HUES48 (cell line): Measurements from ENCODE around the gene NUP42.

ENCODE experiments used
- H3K27ac ChIP-seq: one replicate; pipeline ENCODE4 v1.7.0; 2013; ENCODE audit warnings: low read depth, low read length, inconsistent platforms
- H3K27me3 ChIP-seq: 2 replicates; pipeline ENCODE4 v1.6.1; 2013; ENCODE audit warnings: mild to moderate bottlenecking, low read length; ENCODE audit not compliant: control insufficient read depth, insufficient read depth
- H3K36me3 ChIP-seq: 2 replicates; pipeline ENCODE4 v1.6.1; 2013; ENCODE audit warnings: low read length; ENCODE audit not compliant: control insufficient read depth, insufficient read depth
- H3K4me1 ChIP-seq: 2 replicates; pipeline ENCODE4 v1.6.1; 2013; ENCODE audit warnings: mild to moderate bottlenecking, low read length; ENCODE audit not compliant: control insufficient read depth, insufficient read depth
- H3K4me3 ChIP-seq: 2 replicates; pipeline ENCODE4 v1.5.1; 2013; ENCODE audit warnings: mild to moderate bottlenecking, low read depth, low read length
- H3K9ac ChIP-seq: 2 replicates; pipeline ENCODE4 v1.6.1; 2013; ENCODE audit warnings: mild to moderate bottlenecking, low read depth, low read length, moderate library complexity
- H3K9me3 ChIP-seq: 2 replicates; pipeline ENCODE4 v1.6.1; 2013; ENCODE audit warnings: low read length; ENCODE audit not compliant: control insufficient read depth, insufficient read depth

Gene NUP42

GRCh38 chr7:23205577-23205908, 23.7 kb downstream of the NUP42 start:
- Histone ChIP-seq H3K36me3 (peaks cover 12% of the 10 kb centered on the region), H3K27ac (no peak overlapping the region), H3K4me3 (no peak overlapping the region)

DNA sequence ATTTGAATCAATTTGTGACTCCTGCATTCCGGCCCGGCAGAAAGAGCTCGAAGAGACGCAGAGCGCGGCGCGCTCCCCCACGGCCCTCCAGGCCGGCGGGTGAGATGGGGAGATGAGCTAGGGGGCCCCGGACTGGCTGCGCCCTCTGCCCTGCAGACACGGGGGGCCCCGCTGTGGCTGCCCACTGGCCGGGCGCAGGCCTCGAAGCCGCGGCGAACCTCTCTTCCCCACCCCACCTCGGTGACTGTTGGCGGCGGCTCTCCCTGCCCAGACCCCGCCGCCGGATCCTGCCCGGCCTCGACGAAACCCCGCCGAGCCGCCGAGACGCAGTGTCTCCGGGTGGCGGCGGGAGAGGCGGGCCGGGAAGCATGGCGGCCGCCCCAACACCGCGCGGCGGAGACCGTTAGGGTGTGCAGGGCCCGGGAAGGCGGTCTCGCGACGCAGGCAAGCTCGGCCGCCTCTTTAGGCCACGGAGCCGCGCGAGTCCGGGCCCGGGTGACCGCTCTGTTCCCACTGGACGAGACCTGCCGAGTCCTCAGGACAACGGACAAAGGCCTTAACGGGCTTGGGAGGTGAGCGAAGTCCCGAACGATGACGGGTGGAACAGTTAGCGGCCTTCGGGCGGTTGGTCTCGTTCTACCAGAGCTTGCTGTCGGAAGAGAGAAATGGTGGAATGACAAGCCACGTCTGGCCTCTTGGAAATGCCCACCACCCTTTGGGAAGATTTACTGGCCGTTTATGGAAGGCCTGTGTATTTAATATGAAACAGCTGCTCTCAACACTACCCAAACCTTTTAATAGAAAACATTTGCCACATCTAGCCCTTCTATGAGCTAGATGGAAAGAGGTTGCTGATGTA, 24.3 kb downstream of the NUP42 start:
- H3K36me3 ChIP-seq, result peaks cover 6% of the 10 kb centered on the region
- H3K9me3 ChIP-seq, result no peaks in the 10 kb centered on the region
- H3K4me1 ChIP-seq, result no peaks in the 10 kb centered on the region
- H3K27me3 ChIP-seq, result no peaks in the 10 kb centered on the region
- H3K4me3 ChIP-seq, result no peak overlapping the region
- no peak overlapping the region for H3K27ac ChIP-seq
- H3K9ac ChIP-seq, result no peak overlapping the region

More at GRCh38 chr7:23205577-23205908, 23.7 kb downstream of the NUP42 start:
- Histone ChIP-seq H3K4me1 (no peaks in the 10 kb centered on the region), H3K27me3 (no peaks in the 10 kb centered on the region), H3K9ac (no peak overlapping the region), H3K9me3 (no peaks in the 10 kb centered on the region)

GRCh38 chr7:23207021-23207420, 25.2 kb downstream of the NUP42 start:
- H3K27me3 ChIP-seq, result no peaks in the 10 kb centered on the region
- no peaks in the 10 kb centered on the region for H3K9me3 ChIP-seq
- no peak overlapping the region for H3K27ac ChIP-seq
- peaks cover 5% of the 10 kb centered on the region; the same call in 1 of the 2 replicates for H3K4me1 ChIP-seq
- no peak overlapping the region for H3K4me3 ChIP-seq
- H3K36me3 ChIP-seq, result no peaks in the 10 kb centered on the region
- no peak overlapping the region for H3K9ac ChIP-seq

DNA sequence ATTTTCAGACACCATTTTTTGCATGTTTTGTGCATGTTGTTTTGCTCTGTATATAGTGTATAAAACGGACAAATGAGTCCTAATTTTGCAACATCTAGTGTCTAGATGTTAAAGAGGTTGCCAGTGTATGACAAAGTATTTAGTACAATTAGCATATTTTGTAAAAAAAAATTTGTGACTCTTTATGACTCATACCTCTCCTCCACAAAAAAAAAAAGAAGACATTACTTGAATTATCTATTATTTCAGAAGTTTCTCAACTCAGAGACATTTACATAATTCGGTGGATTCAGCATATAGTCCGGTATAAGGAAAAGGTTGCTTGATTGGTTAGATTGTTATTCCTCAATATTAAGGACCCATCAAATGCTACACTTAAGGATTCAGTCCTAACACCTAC, 26.0 kb downstream of the NUP42 start:
- no peaks in the 10 kb centered on the region for H3K27me3 ChIP-seq
- H3K4me1 ChIP-seq, result peaks cover 7% of the 10 kb centered on the region; the same call in 1 of the 2 replicates
- H3K9me3 ChIP-seq, result no peaks in the 10 kb centered on the region
- no peak overlapping the region for H3K9ac ChIP-seq
- no peak overlapping the region for H3K4me3 ChIP-seq
- no peaks in the 10 kb centered on the region for H3K36me3 ChIP-seq
- H3K27ac ChIP-seq, result no peak overlapping the region

DNA sequence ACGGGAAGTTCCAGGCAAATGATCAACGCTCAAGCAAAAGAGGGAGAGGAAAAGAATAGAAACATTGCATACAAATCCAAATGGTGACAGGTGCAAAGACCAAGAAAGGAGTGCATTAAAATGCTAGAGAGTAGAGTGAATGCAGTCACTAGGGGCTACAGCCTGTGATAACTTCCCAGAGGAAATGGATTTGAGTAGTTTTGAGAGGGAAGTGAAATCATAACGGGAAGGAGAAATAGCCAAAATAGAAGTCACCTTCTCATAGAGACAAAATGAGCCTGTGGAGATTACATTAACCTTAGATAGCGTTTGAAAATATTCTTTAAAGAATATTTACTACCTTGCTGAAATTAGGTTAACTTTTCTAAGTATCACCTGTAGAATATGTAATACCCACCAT, 26.5 kb downstream of the NUP42 start:
- H3K27me3 ChIP-seq, result no peaks in the 10 kb centered on the region

GRCh38 chr7:23210506-23210905, 28.7 kb downstream of the NUP42 start:
- Histone ChIP-seq H3K27me3 (no peaks in the 10 kb centered on the region), H3K9ac (no peak overlapping the region), H3K4me1 (peaks cover 7% of the 10 kb centered on the region; the same call in 1 of the 2 replicates), H3K9me3 (no peaks in the 10 kb centered on the region), H3K27ac (no peak overlapping the region), H3K36me3 (no peaks in the 10 kb centered on the region), H3K4me3 (no peak overlapping the region)

More for the DNA sequence above, 26.5 kb downstream of the NUP42 start:
- Histone ChIP-seq H3K9me3 (no peaks in the 10 kb centered on the region), H3K27ac (no peak overlapping the region), H3K36me3 (no peaks in the 10 kb centered on the region), H3K4me3 (no peak overlapping the region), H3K9ac (no peak overlapping the region), H3K4me1 (peaks cover 7% of the 10 kb centered on the region; the same call in 1 of the 2 replicates)

DNA sequence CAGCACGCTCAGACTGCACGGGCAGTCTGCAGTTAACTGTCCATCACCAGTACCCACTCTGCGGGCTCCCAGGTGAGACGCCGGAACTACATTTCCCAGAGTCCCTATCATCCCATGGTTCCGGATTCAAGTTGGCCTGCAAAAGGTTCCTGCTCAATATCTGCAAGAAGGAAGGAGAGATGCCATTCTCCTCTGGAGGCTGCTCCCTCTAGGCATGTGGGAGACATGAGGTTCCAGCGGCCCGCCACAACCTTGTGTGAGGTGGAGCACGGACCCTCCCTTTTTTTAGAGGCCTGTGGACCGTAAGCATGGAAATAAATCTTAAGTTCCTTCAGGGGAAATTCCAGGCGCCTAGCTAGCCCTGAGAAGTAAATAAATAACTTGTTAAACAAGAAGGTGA, 29.7 kb downstream of the NUP42 start:
- H3K27ac ChIP-seq, result no peak overlapping the region
- H3K27me3 ChIP-seq, result no peaks in the 10 kb centered on the region
- no peak overlapping the region for H3K4me3 ChIP-seq

GRCh38 chr7:23212395-23212794, 30.5 kb downstream of the NUP42 start:
- Histone ChIP-seq H3K9me3 (no peaks in the 10 kb centered on the region), H3K4me3 (no peak overlapping the region), H3K27me3 (no peaks in the 10 kb centered on the region), H3K9ac (no peak overlapping the region), H3K4me1 (peaks cover 7% of the 10 kb centered on the region; the same call in 1 of the 2 replicates), H3K36me3 (no peaks in the 10 kb centered on the region), H3K27ac (no peak overlapping the region)

More for the DNA sequence above, 29.7 kb downstream of the NUP42 start:
- H3K9me3 ChIP-seq, result no peaks in the 10 kb centered on the region
- no peaks in the 10 kb centered on the region for H3K36me3 ChIP-seq
- no peak overlapping the region for H3K9ac ChIP-seq
- peaks cover 7% of the 10 kb centered on the region; the same call in 1 of the 2 replicates for H3K4me1 ChIP-seq

- Histone ChIP-seq H3K4me1 (peaks cover 7% of the 10 kb centered on the region; the same call in 1 of the 2 replicates), H3K27me3 (no peaks in the 10 kb centered on the region), H3K36me3 (no peaks in the 10 kb centered on the region), H3K4me3 (no peak overlapping the region), H3K9ac (no peak overlapping the region), H3K27ac (no peak overlapping the region), H3K9me3 (no peaks in the 10 kb centered on the region)
These were observed 31.0 kb downstream of the NUP42 start for GRCh38 chr7:23212841-23213240.

DNA sequence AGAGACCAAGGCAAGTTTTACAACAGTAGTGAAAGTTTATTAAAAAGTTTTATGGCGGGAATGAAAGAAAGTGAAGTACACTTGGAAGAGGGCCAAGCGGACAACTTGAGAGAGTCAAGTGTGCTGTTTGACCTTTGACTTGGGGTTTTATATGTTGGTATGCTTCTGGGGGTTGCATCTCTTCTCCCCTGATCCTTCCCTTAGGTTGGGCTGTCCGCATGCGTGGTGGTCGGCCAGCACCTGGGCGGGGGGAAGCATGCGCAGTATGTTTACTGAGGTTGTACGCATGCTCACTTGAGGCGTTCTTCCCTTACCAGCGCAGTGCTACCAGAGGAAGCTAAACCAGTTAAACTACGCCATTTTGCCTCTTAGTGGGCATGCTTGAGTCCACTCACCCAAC, 31.9 kb downstream of the NUP42 start:
- Histone ChIP-seq H3K4me3 (no peak overlapping the region), H3K4me1 (peaks cover 7% of the 10 kb centered on the region; the same call in 1 of the 2 replicates), H3K9me3 (no peaks in the 10 kb centered on the region), H3K27ac (no peak overlapping the region), H3K36me3 (no peaks in the 10 kb centered on the region), H3K27me3 (no peaks in the 10 kb centered on the region; the same call in 1 of the 2 replicates), H3K9ac (no peak overlapping the region)

DNA sequence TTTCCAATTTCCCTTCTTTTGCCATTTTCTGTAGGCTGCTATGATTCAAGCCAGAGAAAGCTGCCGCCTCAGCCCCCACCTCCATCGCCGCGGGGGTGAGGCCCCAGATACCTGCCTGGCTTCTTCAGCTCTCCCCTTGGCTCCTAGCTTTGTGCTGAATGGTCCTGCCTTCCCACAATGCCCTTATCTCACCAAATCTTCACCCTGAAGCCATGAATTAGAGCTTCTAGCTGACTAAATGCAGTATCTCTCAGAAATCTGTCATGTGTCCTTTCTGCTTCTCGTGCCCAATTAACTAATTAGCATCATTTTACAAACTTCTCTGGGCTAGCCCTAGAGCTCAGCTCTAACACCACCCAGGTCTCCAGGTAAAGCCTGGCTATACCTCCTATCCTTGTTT, 32.6 kb downstream of the NUP42 start:
- Histone ChIP-seq H3K27ac (no peak overlapping the region), H3K4me3 (no peak overlapping the region), H3K36me3 (no peaks in the 10 kb centered on the region), H3K4me1 (peaks cover 7% of the 10 kb centered on the region; the same call in 1 of the 2 replicates), H3K9ac (no peak overlapping the region), H3K27me3 (no peaks in the 10 kb centered on the region; the same call in 1 of the 2 replicates), H3K9me3 (no peaks in the 10 kb centered on the region)
